Mesenchymal stem cell (in vitro differentiated cells and primary cell): ENCODE data around the gene RTP1.

Source experiments
- DNase-seq: peaks from one replicate; pipeline ENCODE4 v3.0.0-alpha.2; 2013
- H2AFZ ChIP-seq: one replicate; pipeline ENCODE4 v1.6.1; 2013; ENCODE audit warnings: low read depth, mild to moderate bottlenecking, control low read depth, inconsistent platforms, low read length, moderate library complexity
- H2AK5ac ChIP-seq: 2 replicates; pipeline ENCODE4 v1.6.1; 2013; ENCODE audit warnings: low read length, moderate library complexity, mild to moderate bottlenecking, inconsistent platforms; ENCODE audit not compliant: severe bottlenecking
- H2BK120ac ChIP-seq: one replicate; pipeline ENCODE4 v1.6.1; 2013; ENCODE audit warnings: low read depth, mild to moderate bottlenecking, inconsistent platforms, low read length, moderate library complexity
- H2BK12ac ChIP-seq, 2 experiments: one replicate each; pipeline ENCODE4 v1.6.1; 2013; ENCODE audit warnings: inconsistent platforms in 2 of 2, low read length in 2 of 2, mild to moderate bottlenecking in 2 of 2, moderate library complexity in 2 of 2, control low read depth in 1 of 2
- H2BK15ac ChIP-seq: one replicate; pipeline ENCODE4 v1.6.1; 2013; ENCODE audit warnings: mild to moderate bottlenecking, low read depth, inconsistent platforms; ENCODE audit not compliant: poor library complexity, severe bottlenecking
- H2BK5ac ChIP-seq: 2 replicates; pipeline ENCODE4 v1.6.1; 2013; ENCODE audit warnings: low read depth, mild to moderate bottlenecking, low read length, control low read depth, inconsistent platforms; ENCODE audit not compliant: poor library complexity, severe bottlenecking
- H3K14ac ChIP-seq, 2 experiments: one replicate each; pipeline ENCODE4 v1.6.1; 2013; ENCODE audit warnings: inconsistent platforms in 2 of 2, low read length in 2 of 2, control low read depth in 1 of 2, mild to moderate bottlenecking in 1 of 2, moderate library complexity in 1 of 2
- H3K18ac ChIP-seq, 2 experiments: one replicate each; pipeline ENCODE4 v1.6.1; 2013; ENCODE audit warnings: inconsistent platforms in 2 of 2, low read length in 2 of 2, control low read depth in 1 of 2, low read depth in 1 of 2, mild to moderate bottlenecking in 1 of 2
- H3K23ac ChIP-seq, 2 experiments: one replicate each; pipeline ENCODE4 v1.6.1; 2013; ENCODE audit warnings: inconsistent platforms in 2 of 2, low read length in 2 of 2, mild to moderate bottlenecking in 2 of 2, moderate library complexity in 2 of 2, control low read depth in 1 of 2
- H3K27ac ChIP-seq: 2 replicates; pipeline ENCODE4 v1.5.1; 2013; ENCODE audit warnings: mild to moderate bottlenecking, moderate library complexity, low read length, control low read depth, inconsistent platforms; ENCODE audit not compliant: poor library complexity, severe bottlenecking
- H3K27me3 ChIP-seq, 2 experiments: 2 replicates each; pipeline versions ENCODE4 v1.6.1 to v1.7.0; 2013; ENCODE audit warnings: low read length in 2 of 2, mild to moderate bottlenecking in 2 of 2, moderate library complexity in 2 of 2, control low read depth in 1 of 2, inconsistent platforms in 1 of 2; ENCODE audit not compliant: control insufficient read depth in 1 of 2, insufficient read depth in 1 of 2
- H3K36me3 ChIP-seq, 2 experiments: 2 replicates each; pipeline versions ENCODE4 v1.6.1 to v1.7.0; 2013; ENCODE audit warnings: low read length in 2 of 2, control low read depth in 1 of 2, inconsistent platforms in 1 of 2, low read depth in 1 of 2, mild to moderate bottlenecking in 1 of 2; ENCODE audit not compliant: insufficient read depth in 2 of 2, control insufficient read depth in 1 of 2
- H3K4ac ChIP-seq, 2 experiments: one replicate each; pipeline ENCODE4 v1.6.1; 2013; ENCODE audit warnings: inconsistent platforms in 2 of 2, low read length in 2 of 2, mild to moderate bottlenecking in 2 of 2, moderate library complexity in 2 of 2, control low read depth in 1 of 2, low read depth in 1 of 2
- H3K4me1 ChIP-seq: 2 replicates; pipeline ENCODE4 v1.6.1; 2013; ENCODE audit warnings: low read depth, low read length, control low read depth; ENCODE audit not compliant: control insufficient read depth, insufficient read depth
- H3K4me2 ChIP-seq: 2 replicates; pipeline ENCODE4 v1.6.1; 2013; ENCODE audit warnings: low read length, mild to moderate bottlenecking, inconsistent platforms; ENCODE audit not compliant: poor library complexity, severe bottlenecking
- H3K4me3 ChIP-seq, 2 experiments: 2 replicates each; pipeline versions ENCODE4 v1.5.1 to v1.7.0; 2013; ENCODE audit warnings: low read length in 2 of 2, mild to moderate bottlenecking in 2 of 2, control low read depth in 1 of 2, low read depth in 1 of 2; ENCODE audit not compliant: insufficient read depth in 1 of 2
- H3K79me1 ChIP-seq: replicated peaks from 2 replicates; pipeline ENCODE4 v1.6.1; 2013; ENCODE audit warnings: mild to moderate bottlenecking, control low read depth, low read length, inconsistent platforms; ENCODE audit not compliant: poor library complexity, severe bottlenecking
- H3K9ac ChIP-seq: 2 replicates; pipeline ENCODE4 v1.7.0; 2013; ENCODE audit warnings: mild to moderate bottlenecking, low read length, moderate library complexity
- H3K9me3 ChIP-seq: 2 replicates; pipeline ENCODE4 v1.7.0; 2013; ENCODE audit warnings: mild to moderate bottlenecking, low read length; ENCODE audit not compliant: control insufficient read depth
- H4K8ac ChIP-seq: one replicate; pipeline ENCODE4 v1.6.1; 2013; ENCODE audit warnings: inconsistent platforms, mild to moderate bottlenecking, low read length, moderate library complexity
- H4K91ac ChIP-seq: one replicate; pipeline ENCODE4 v1.6.1; 2013; ENCODE audit warnings: mild to moderate bottlenecking, low read length, inconsistent platforms
- WGBS: methylation state at CpG from one replicate; pipeline ENCODE4 v1.1.7; 2013; ENCODE audit warnings: mixed read lengths; 5-methylcytosine and 5-hydroxymethylcytosine counted together

Gene RTP1

GRCh38 chr3:187183210-187183862, 13.9 kb upstream of the RTP1 start:
- Histone ChIP-seq H3K9me3 (no peaks in the 10 kb centered on the region), H3K4me3 (no peak overlapping the region)

GRCh38 chr3:187183903-187184302, 13.4 kb upstream of the RTP1 start:
- peak overlapping the region; percentile 44 for H3K9ac ChIP-seq
- H3K27me3 ChIP-seq = no peaks in the 10 kb centered on the region
- H3K79me1 ChIP-seq = no peaks in the 10 kb centered on the region
- H4K8ac ChIP-seq = no peak overlapping the region
- H2BK120ac ChIP-seq = no peak overlapping the region
- no peak overlapping the region for H3K18ac ChIP-seq
- no peak overlapping the region for H2BK15ac ChIP-seq
- DNase-seq = no peak
- H4K91ac ChIP-seq = no peak overlapping the region
- no peak overlapping the region for H2BK12ac ChIP-seq
- no peak overlapping the region for H3K4ac ChIP-seq
- H3K4me1 ChIP-seq = peaks cover 4% of the 10 kb centered on the region
- H3K36me3 ChIP-seq = no peaks in the 10 kb centered on the region
- H3K4me3 ChIP-seq = no peak overlapping the region
- H3K23ac ChIP-seq = no peak overlapping the region
- H2AK5ac ChIP-seq = no peak overlapping the region
- no peaks in the 10 kb centered on the region for H3K9me3 ChIP-seq
- H3K14ac ChIP-seq = no peak overlapping the region
- H2AFZ ChIP-seq = no peak overlapping the region
- no peak overlapping the region for H3K4me2 ChIP-seq
- no peak overlapping the region for H3K27ac ChIP-seq
- H2BK5ac ChIP-seq = no peak overlapping the region
- WGBS = 82% methylated on average over 5 of the region's 6 CpGs

More at GRCh38 chr3:187183210-187183862, 13.9 kb upstream of the RTP1 start:
- H3K9ac ChIP-seq = peak overlapping the region; percentile 51
- no peak overlapping the region for H4K91ac ChIP-seq
- no peak overlapping the region for H4K8ac ChIP-seq
- no peaks in the 10 kb centered on the region for H3K27me3 ChIP-seq
- no peak overlapping the region for H2BK15ac ChIP-seq
- H3K36me3 ChIP-seq = no peaks in the 10 kb centered on the region
- H3K27ac ChIP-seq = no peak overlapping the region
- DNase-seq = no peak
- no peak overlapping the region for H3K14ac ChIP-seq
- 75% methylated on average over 6 of the region's 7 CpGs for WGBS
- H3K18ac ChIP-seq = no peak overlapping the region
- no peak overlapping the region for H2BK5ac ChIP-seq
- no peak overlapping the region for H2BK120ac ChIP-seq
- no peak overlapping the region for H3K4me2 ChIP-seq
- peaks cover 4% of the 10 kb centered on the region for H3K4me1 ChIP-seq
- no peak overlapping the region for H3K23ac ChIP-seq
- H3K79me1 ChIP-seq = no peaks in the 10 kb centered on the region
- H2AK5ac ChIP-seq = no peak overlapping the region
- H3K4ac ChIP-seq = no peak overlapping the region
- no peak overlapping the region for H2AFZ ChIP-seq
- H2BK12ac ChIP-seq = no peak overlapping the region

GRCh38 chr3:187185759-187186158, 11.5 kb upstream of the RTP1 start:
- Histone ChIP-seq H3K18ac (peak overlapping the region in 1 of 2 experiments; percentile 37), H3K4me3 (no peak overlapping the region), H4K91ac (no peak overlapping the region), H2BK12ac (peak overlapping the region in 1 of 2 experiments; percentile 40), H2AK5ac (no peak overlapping the region), H2BK120ac (no peak overlapping the region), H3K36me3 (no peaks in the 10 kb centered on the region), H3K27ac (no peak overlapping the region), H2AFZ (no peak overlapping the region), H3K79me1 (no peaks in the 10 kb centered on the region), H3K4me1 (peaks cover 4% of the 10 kb centered on the region), H4K8ac (no peak overlapping the region), H3K9ac (no peak overlapping the region), H3K27me3 (no peaks in the 10 kb centered on the region), H3K23ac (no peak overlapping the region), H3K9me3 (no peaks in the 10 kb centered on the region), H2BK15ac (no peak overlapping the region), H3K4ac (peak overlapping the region in 1 of 2 experiments; percentile 25), H3K4me2 (no peak overlapping the region), H2BK5ac (no peak overlapping the region), H3K14ac (no peak overlapping the region)
- no peak for DNase-seq
- WGBS = 78% methylated on average over 4 of the region's 4 CpGs

- 86% methylated on average over 2 of the region's 2 CpGs for WGBS
Observed at GRCh38 chr3:187186375-187186774, 10.9 kb upstream of the RTP1 start.

More at GRCh38 chr3:187186375-187186774, 10.9 kb upstream of the RTP1 start:
- H3K27me3 ChIP-seq = no peaks in the 10 kb centered on the region
- no peak overlapping the region for H2BK5ac ChIP-seq
- H3K14ac ChIP-seq = no peak overlapping the region
- H2AFZ ChIP-seq = no peak overlapping the region
- no peak overlapping the region for H4K91ac ChIP-seq
- H3K27ac ChIP-seq = peak overlapping the region; percentile 9
- H3K9ac ChIP-seq = no peak overlapping the region
- H3K4me3 ChIP-seq = no peak overlapping the region
- no peaks in the 10 kb centered on the region for H3K36me3 ChIP-seq
- no peak for DNase-seq
- no peak overlapping the region for H4K8ac ChIP-seq
- no peak overlapping the region for H3K4me2 ChIP-seq
- no peaks in the 10 kb centered on the region for H3K9me3 ChIP-seq
- H3K79me1 ChIP-seq = no peaks in the 10 kb centered on the region
- no peak overlapping the region for H3K23ac ChIP-seq
- no peak overlapping the region for H3K18ac ChIP-seq
- H2BK120ac ChIP-seq = no peak overlapping the region
- H3K4ac ChIP-seq = no peak overlapping the region
- H2AK5ac ChIP-seq = no peak overlapping the region
- H2BK15ac ChIP-seq = no peak overlapping the region
- no peak overlapping the region for H2BK12ac ChIP-seq
- H3K4me1 ChIP-seq = peaks cover 4% of the 10 kb centered on the region
